CD8-positive, alpha-beta memory T cell (primary cell): Measurements from ENCODE around the gene GOLGA6L26. TPM values are rescaled to one million over a fixed set of nuclear protein-coding genes. Genes with fewer than 3 reads are reported as not detected.
"Not testable (repeated sequence)": the region's sequence is repeated elsewhere in the genome, so short reads cannot be mapped to it uniquely, and the experiment has no call there.

Experiments used
- CTCF ChIA-PET: fragments of 350-600 bp; sonication (Branson Sonifier 250); formaldehyde crosslinking; loops from one replicate; lab custom pipeline; 2021; ENCODE audit warnings: antibody characterized with exemption; lab: Charles Lee
- POLR2A ChIA-PET: fragments of 350-600 bp; sonication (Branson Sonifier 250); formaldehyde crosslinking; loops from one replicate; lab custom pipeline; 2021; ENCODE audit warnings: antibody characterized with exemption; lab: Charles Lee
- DNase-seq, 5 donors: peaks; one replicate each; pipeline versions ENCODE4 v3.0.0 to v3.0.0-alpha.2; 2020 to 2022; ENCODE audit warnings: mixed read lengths in 1 of 5
- H3K27ac ChIP-seq: one replicate; pipeline ENCODE4 v1.7.0; 2013; ENCODE audit warnings: low read depth, mild to moderate bottlenecking, low read length, moderate library complexity
- H3K27me3 ChIP-seq: 2 replicates; pipeline ENCODE4 v1.7.0; 2013; ENCODE audit warnings: low read length, mild to moderate bottlenecking; ENCODE audit not compliant: insufficient read depth, poor library complexity, severe bottlenecking
- H3K36me3 ChIP-seq: 2 replicates; pipeline ENCODE4 v1.7.0; 2013; ENCODE audit warnings: mild to moderate bottlenecking, low read length, moderate library complexity; ENCODE audit not compliant: insufficient read depth
- H3K4me1 ChIP-seq: 2 replicates; pipeline ENCODE4 v1.7.0; 2013; ENCODE audit warnings: mild to moderate bottlenecking, low read length, moderate library complexity; ENCODE audit not compliant: insufficient read depth
- H3K4me3 ChIP-seq: 2 replicates; pipeline ENCODE4 v1.7.0; 2013; ENCODE audit warnings: mild to moderate bottlenecking, low read length
- H3K9me3 ChIP-seq: 2 replicates; pipeline ENCODE4 v1.7.0; 2013; ENCODE audit warnings: mild to moderate bottlenecking, low read length
- H3K27ac Mint-ChIP-seq, 8 donors: one replicate each; pipeline ENCODE4 v1.8.0; 2020 to 2021; ENCODE audit warnings: mixed read lengths in 8 of 8, mild to moderate bottlenecking in 6 of 8, inconsistent platforms in 3 of 8, moderate library complexity in 3 of 8
- H3K27me3 Mint-ChIP-seq, 2 donors: one replicate each; pipeline ENCODE4 v1.8.0; 2020 to 2021; ENCODE audit warnings: mixed read lengths in 2 of 2, mild to moderate bottlenecking in 1 of 2, moderate library complexity in 1 of 2
- H3K36me3 Mint-ChIP-seq, 3 donors: one replicate each; pipeline ENCODE4 v1.8.0; 2020 to 2021; ENCODE audit warnings: mixed read lengths in 3 of 3, inconsistent platforms in 1 of 3, mild to moderate bottlenecking in 1 of 3
- H3K4me1 Mint-ChIP-seq, 3 donors: one replicate each; pipeline ENCODE4 v1.8.0; 2020 to 2021; ENCODE audit warnings: mixed read lengths in 3 of 3, inconsistent platforms in 1 of 3, mild to moderate bottlenecking in 1 of 3
- H3K4me3 Mint-ChIP-seq, 7 donors: one replicate each; pipeline ENCODE4 v1.8.0; 2020 to 2021; ENCODE audit warnings: mixed read lengths in 7 of 7, mild to moderate bottlenecking in 6 of 7, moderate library complexity in 4 of 7, inconsistent platforms in 2 of 7
- H3K9me3 Mint-ChIP-seq, 5 donors: one replicate each; pipeline ENCODE4 v1.8.0; 2020 to 2022; ENCODE audit warnings: mixed read lengths in 5 of 5, mild to moderate bottlenecking in 3 of 5, moderate library complexity in 2 of 5, inconsistent platforms in 1 of 5
- polyA plus RNA-seq: library from polyadenylated mRNA; unstranded; fragments of 300-500 nt; fragmentation: Illumina TruSeq; gene quantifications from one replicate; pipeline ENCODE4 v1.2.3, GENCODE V29; 2021
- total RNA-seq, 2 experiments: library from RNA; stranded (reverse); gene quantifications; one replicate each; pipeline ENCODE4 v1.2.3, GENCODE V29; 2021

GOLGA6L26 gene
- total RNA-seq: not detected
- polyA plus RNA-seq: not detected

DNA sequence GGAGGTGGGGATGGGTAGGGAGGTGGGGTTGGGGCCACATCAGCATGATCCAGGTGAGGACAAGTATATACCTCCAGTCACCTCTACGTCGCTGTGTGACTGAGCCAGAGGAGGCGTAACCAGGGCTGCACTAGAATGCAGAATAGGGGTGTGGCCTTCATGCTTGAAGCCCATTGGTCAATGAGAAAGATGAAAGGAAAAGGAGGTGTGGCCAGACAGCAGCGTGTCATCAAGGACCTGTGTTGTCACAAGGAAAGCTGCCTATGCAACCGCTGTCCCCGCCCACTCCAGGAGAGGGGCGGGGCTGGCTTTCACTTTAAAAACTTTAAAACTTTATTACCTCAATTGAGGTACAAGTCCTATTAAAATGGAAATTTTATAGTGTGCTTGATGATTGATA, at the start of gene GOLGA6L26:
GOLGA6L26 (minus strand) TSS at position 101 of the 400 bp plus-strand sequence; CDS start at position 40, 61 bp downstream.
- DNase-seq, CTCF ChIA-PET, H3K36me3 ChIP-seq, POLR2A ChIA-PET, H3K27ac ChIP-seq, H3K27me3 Mint-ChIP-seq, H3K4me1 ChIP-seq, H3K27ac Mint-ChIP-seq, H3K36me3 Mint-ChIP-seq, H3K9me3 ChIP-seq, H3K27me3 ChIP-seq, H3K4me1 Mint-ChIP-seq, H3K9me3 Mint-ChIP-seq, H3K4me3 ChIP-seq, H3K4me3 Mint-ChIP-seq: not testable (repeated sequence)

- DNase-seq, H3K9me3 Mint-ChIP-seq, H3K4me3 Mint-ChIP-seq, H3K27me3 ChIP-seq, H3K4me1 ChIP-seq, CTCF ChIA-PET, POLR2A ChIA-PET, H3K36me3 ChIP-seq, H3K27ac ChIP-seq, H3K36me3 Mint-ChIP-seq, H3K4me1 Mint-ChIP-seq, H3K4me3 ChIP-seq, H3K27ac Mint-ChIP-seq, H3K9me3 ChIP-seq, H3K27me3 Mint-ChIP-seq: not testable (repeated sequence)
These were observed 47.2 kb upstream of the GOLGA6L26 start for GRCh38 chr15:23381192-23381591.

DNA sequence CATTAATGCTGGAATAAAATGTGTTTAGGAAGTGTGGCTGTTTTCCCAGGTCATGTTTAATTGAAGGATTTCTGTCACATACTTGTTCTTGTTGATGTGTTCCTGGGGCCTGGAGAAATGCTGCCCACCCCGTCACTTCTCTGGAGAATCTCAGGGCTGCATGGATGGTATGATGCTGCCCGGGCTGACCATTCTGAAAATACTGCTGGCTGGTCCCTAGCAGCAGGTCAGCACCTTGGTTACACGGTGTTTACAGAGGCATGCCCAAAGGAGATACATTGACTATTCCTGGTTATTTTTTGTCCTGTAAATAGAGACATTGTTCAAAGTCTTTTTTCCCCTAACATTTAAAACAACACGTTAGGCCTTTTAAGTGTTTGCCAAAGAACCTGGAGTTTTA, 46.7 kb upstream of the GOLGA6L26 start:
- CTCF ChIA-PET, H3K4me3 ChIP-seq, H3K9me3 ChIP-seq, POLR2A ChIA-PET, H3K4me1 ChIP-seq, H3K9me3 Mint-ChIP-seq, H3K27ac ChIP-seq, DNase-seq, H3K27me3 ChIP-seq, H3K27me3 Mint-ChIP-seq, H3K27ac Mint-ChIP-seq, H3K4me3 Mint-ChIP-seq, H3K36me3 Mint-ChIP-seq, H3K4me1 Mint-ChIP-seq, H3K36me3 ChIP-seq: not testable (repeated sequence)

DNA sequence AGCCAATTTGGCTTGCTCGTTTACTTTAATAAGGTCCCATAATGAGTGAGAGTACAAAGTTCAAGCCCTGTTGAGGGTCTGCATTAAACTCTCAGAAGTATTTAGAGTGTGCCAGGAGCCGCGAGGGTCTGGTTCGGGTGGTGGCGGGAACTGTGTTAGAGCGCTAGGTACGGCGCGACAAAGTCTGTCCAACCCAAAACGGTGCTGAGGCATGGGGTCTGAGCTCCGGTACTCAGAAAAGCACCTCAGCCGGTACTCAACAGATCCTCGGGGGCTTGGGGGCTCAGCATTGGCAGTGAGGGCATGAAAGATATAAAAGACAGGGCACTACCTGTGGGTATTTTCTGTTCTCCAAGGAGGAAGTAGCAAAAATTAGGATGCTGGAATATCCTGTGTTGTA, 45.0 kb upstream of the GOLGA6L26 start:
- DNase-seq, H3K9me3 Mint-ChIP-seq, H3K4me1 Mint-ChIP-seq, H3K9me3 ChIP-seq, H3K4me3 Mint-ChIP-seq, H3K27ac Mint-ChIP-seq, H3K36me3 ChIP-seq, H3K27ac ChIP-seq, CTCF ChIA-PET, POLR2A ChIA-PET, H3K36me3 Mint-ChIP-seq, H3K27me3 Mint-ChIP-seq, H3K4me1 ChIP-seq, H3K27me3 ChIP-seq, H3K4me3 ChIP-seq: not testable (repeated sequence)

DNA sequence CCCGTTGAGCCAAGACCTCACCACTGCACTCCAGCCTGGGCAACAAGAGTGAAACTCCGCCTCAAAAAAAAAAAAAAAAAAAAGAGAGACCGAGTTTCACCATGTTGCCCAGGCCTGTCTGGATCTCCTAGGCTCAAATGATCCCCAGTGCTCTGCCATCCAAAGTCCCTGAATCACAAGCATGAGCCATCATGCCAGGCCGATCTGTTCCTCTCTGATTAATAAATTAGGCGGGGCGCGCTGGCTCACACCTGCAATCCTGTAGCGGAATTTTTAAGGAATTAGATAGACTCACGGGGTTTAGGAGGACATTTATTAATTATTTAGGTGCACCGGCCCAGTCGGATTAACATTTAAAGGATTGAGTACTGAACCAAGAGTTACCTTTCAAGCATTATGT, 40.2 kb upstream of the GOLGA6L26 start:
- H3K36me3 ChIP-seq, H3K27ac Mint-ChIP-seq, H3K27ac ChIP-seq, H3K27me3 ChIP-seq, H3K27me3 Mint-ChIP-seq, H3K4me1 Mint-ChIP-seq, H3K4me3 Mint-ChIP-seq, H3K36me3 Mint-ChIP-seq, H3K9me3 ChIP-seq, CTCF ChIA-PET, H3K4me1 ChIP-seq, POLR2A ChIA-PET, H3K4me3 ChIP-seq, H3K9me3 Mint-ChIP-seq, DNase-seq: not testable (repeated sequence)

DNA sequence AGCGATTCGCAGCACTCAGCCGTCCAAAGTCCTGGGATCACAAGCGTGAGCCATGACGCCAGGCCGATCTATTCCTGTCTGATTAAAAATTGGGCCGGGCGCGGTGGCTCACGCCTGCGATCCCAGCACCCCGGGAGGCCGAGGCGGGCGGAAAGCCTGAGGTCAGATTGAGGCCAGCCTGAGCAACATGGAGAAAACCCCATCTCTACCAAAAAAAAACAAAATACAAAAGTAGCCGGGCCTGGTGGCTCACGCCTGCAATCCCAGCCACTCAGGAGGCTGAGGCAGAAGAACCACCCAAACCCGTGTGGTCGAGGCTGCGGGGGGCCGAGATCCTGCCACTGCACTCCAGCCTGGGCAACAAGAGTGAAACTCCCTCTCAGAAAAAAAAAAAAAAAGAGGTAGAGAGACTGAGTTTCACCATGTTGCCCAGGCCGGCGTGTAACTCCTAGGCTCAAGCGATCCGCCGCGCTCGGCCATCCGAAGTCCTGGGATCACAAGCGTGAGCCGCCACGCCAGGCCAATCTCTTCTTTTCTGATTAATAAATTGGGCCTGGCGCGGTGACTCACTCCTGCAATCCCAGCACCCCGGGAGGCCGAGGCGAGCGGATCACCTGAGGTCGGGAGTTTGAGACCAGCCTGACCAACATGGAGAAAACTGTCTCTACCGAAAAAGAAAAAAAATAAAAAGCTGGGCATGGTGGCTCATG, 39.0 kb upstream of the GOLGA6L26 start:
- H3K4me3 ChIP-seq, H3K36me3 Mint-ChIP-seq, POLR2A ChIA-PET, H3K4me3 Mint-ChIP-seq, H3K27me3 ChIP-seq, H3K36me3 ChIP-seq, H3K27me3 Mint-ChIP-seq, H3K9me3 ChIP-seq, H3K27ac ChIP-seq, H3K9me3 Mint-ChIP-seq, DNase-seq, H3K27ac Mint-ChIP-seq, H3K4me1 Mint-ChIP-seq, CTCF ChIA-PET, H3K4me1 ChIP-seq: not testable (repeated sequence)

DNA sequence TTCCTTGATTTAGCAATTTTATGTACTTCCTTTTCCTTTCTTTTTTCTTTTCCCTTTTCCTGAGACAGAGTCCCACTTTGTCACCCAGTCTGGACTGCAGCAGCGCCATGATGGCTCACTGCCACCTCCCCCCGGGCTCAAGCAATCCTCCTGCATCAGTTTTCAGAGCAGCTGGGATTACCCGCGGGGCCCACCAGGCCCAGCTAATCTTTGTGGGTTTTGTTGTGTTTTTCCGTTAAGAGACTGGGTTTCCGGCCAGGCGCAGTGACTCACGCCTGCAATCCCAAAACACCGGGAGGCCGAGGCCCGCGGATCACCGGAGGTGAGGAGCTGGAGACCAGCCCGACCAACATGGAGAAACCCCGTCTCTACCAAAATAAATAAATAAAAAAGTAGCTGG, 38.3 kb upstream of the GOLGA6L26 start:
- Histone ChIP-seq H3K9me3 (no peaks in the 10 kb centered on the region), H3K4me3 (no peak overlapping the region), H3K36me3 (no peaks in the 10 kb centered on the region), H3K27me3 (no peaks in the 10 kb centered on the region), H3K27ac (no peak overlapping the region), H3K4me1 (no peaks in the 10 kb centered on the region)
- Mint-ChIP-seq H3K4me3 (no peak overlapping the region), H3K9me3 (no peaks in the 10 kb centered on the region), H3K27ac (no peak overlapping the region), H3K36me3 (no peaks in the 10 kb centered on the region), H3K27me3 (peaks cover 0 to 2% of the 10 kb centered on the region in 2 donors), H3K4me1 (no peaks in the 10 kb centered on the region)
- ChIA-PET POLR2A (no interaction called here), CTCF (no interaction called here)
- no peak for DNase-seq

GRCh38 chr15:23371868-23372267, 37.9 kb upstream of the GOLGA6L26 start:
- H3K27ac ChIP-seq, H3K4me3 Mint-ChIP-seq, DNase-seq, H3K27ac Mint-ChIP-seq, CTCF ChIA-PET, H3K36me3 Mint-ChIP-seq, H3K4me1 ChIP-seq, H3K27me3 Mint-ChIP-seq, H3K36me3 ChIP-seq, POLR2A ChIA-PET, H3K9me3 ChIP-seq, H3K4me1 Mint-ChIP-seq, H3K4me3 ChIP-seq, H3K27me3 ChIP-seq, H3K9me3 Mint-ChIP-seq: not testable (repeated sequence)

DNA sequence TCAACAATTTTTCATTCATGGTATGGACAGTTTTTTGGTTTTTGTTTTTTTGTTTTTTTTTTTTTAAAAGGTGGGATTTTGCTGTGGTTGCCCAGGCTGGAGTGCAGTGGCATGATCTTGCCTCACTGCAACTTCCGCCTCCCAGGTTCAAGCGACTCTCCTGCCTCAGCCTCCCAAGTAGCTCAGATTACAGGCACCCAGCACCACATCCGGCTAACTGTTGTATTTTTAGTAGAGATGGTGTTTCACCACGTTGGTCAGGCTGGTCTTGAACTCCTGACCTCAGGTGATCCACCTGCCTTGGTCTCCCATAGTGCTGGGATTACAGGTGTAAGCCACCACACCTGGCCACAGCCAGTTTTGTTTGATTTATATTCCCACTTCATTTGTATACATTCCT, 37.1 kb upstream of the GOLGA6L26 start:
- H3K36me3 Mint-ChIP-seq, DNase-seq, H3K4me3 ChIP-seq, H3K27ac Mint-ChIP-seq, POLR2A ChIA-PET, H3K27me3 ChIP-seq, CTCF ChIA-PET, H3K4me1 ChIP-seq, H3K27me3 Mint-ChIP-seq, H3K27ac ChIP-seq, H3K36me3 ChIP-seq, H3K9me3 Mint-ChIP-seq, H3K9me3 ChIP-seq, H3K4me1 Mint-ChIP-seq: not testable (repeated sequence)
- peak overlapping the region in 1 of 7 donors; percentile 61 for H3K4me3 Mint-ChIP-seq
